Fibroblast of mammary gland (primary cell): ENCODE results near the gene CTNNBIP1.
A peak's percentile ranks its signal among the peaks of the same experiment; 100 is the strongest.

Source experiments
- DNase-seq: peaks from one replicate; pipeline ENCODE4 v3.0.0-alpha.2; 2010; ENCODE audit warnings: low read depth
- H3K4me3 ChIP-seq: 2 replicates; pipeline ENCODE4 v1.5.1; 2011; ENCODE audit warnings: low read depth, mild to moderate bottlenecking, low read length, moderate library complexity; ENCODE audit not compliant: control insufficient read depth
- TF ChIP-seq, protein P1 (sequence below): conservative IDR thresholded peaks from 2 replicates; pipeline ENCODE4 v1.5.1; 2011; ENCODE audit warnings: low read depth, low read length, inconsistent platforms; ENCODE audit not compliant: control insufficient read depth, insufficient read depth

CTNNBIP1 gene

DNA sequence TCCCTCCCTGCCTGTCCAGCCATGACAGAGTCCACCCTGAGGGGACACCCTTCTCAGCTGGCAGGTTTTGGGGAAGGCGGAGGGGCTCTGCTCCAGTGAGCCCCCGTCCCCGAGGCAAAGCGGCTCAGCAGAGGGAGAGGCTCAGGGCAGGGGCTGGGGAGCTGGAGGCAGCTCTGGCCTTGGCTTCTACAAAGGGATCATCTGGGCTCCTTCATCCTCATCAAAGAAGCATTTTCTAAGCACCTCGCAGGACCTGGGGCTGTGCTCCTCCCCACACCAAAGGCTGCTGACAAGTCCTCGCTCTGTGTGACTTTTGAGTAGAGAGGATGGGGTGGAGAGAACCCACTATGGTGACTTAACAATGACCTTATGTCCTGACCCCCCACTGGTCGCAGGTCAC lies 65.3 kb downstream of the CTNNBIP1 start:
- TF ChIP-seq, protein P1, sequence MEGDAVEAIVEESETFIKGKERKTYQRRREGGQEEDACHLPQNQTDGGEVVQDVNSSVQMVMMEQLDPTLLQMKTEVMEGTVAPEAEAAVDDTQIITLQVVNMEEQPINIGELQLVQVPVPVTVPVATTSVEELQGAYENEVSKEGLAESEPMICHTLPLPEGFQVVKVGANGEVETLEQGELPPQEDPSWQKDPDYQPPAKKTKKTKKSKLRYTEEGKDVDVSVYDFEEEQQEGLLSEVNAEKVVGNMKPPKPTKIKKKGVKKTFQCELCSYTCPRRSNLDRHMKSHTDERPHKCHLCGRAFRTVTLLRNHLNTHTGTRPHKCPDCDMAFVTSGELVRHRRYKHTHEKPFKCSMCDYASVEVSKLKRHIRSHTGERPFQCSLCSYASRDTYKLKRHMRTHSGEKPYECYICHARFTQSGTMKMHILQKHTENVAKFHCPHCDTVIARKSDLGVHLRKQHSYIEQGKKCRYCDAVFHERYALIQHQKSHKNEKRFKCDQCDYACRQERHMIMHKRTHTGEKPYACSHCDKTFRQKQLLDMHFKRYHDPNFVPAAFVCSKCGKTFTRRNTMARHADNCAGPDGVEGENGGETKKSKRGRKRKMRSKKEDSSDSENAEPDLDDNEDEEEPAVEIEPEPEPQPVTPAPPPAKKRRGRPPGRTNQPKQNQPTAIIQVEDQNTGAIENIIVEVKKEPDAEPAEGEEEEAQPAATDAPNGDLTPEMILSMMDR: no peak
- DNase-seq: no peak
- no peak overlapping the region for H3K4me3 ChIP-seq

DNA sequence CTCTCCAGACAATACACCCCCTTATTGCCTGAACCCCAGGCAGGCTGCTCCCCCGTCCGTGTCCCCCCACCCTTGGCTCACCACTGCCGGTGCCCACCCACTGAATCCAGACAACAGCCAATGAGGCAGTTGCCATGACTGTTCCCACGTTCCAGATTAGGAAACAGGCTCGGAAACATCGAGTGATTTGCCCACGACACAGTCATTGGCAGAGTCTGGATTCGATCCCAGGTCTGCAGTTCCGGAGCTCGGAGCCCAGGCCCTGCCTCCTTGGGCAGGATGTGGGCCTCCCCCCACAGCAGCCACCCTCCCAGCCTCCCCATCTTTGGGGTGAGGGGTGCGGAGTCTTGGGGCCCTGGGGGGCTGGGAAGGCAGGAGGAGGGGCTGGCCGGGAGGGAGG lies 66.0 kb downstream of the CTNNBIP1 start:
- DNase-seq: peak; percentile 35
- H3K4me3 ChIP-seq: no peak overlapping the region
- TF ChIP-seq, protein P1: no peak

DNA sequence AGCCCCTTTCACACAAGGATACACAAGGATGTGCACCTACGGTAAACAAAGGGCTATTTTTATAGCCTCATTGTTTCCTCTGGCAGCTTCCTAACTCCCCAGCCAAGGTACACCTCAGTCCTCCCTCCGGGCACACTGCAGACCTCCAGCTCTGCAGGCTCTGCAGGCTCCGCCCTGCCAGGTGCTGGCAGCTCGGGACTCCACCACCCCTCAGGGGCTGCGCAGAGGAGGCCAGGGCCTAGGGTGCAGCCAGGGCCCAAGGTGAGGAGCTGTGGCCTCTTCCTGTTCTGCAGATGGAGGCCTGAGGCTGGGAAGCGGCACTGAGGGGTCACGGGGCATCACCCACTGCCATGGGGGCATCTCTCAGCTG lies 66.5 kb downstream of the CTNNBIP1 start:
- H3K4me3 ChIP-seq: no peak overlapping the region
- DNase-seq: no peak
- TF ChIP-seq, protein P1: no peak

DNA sequence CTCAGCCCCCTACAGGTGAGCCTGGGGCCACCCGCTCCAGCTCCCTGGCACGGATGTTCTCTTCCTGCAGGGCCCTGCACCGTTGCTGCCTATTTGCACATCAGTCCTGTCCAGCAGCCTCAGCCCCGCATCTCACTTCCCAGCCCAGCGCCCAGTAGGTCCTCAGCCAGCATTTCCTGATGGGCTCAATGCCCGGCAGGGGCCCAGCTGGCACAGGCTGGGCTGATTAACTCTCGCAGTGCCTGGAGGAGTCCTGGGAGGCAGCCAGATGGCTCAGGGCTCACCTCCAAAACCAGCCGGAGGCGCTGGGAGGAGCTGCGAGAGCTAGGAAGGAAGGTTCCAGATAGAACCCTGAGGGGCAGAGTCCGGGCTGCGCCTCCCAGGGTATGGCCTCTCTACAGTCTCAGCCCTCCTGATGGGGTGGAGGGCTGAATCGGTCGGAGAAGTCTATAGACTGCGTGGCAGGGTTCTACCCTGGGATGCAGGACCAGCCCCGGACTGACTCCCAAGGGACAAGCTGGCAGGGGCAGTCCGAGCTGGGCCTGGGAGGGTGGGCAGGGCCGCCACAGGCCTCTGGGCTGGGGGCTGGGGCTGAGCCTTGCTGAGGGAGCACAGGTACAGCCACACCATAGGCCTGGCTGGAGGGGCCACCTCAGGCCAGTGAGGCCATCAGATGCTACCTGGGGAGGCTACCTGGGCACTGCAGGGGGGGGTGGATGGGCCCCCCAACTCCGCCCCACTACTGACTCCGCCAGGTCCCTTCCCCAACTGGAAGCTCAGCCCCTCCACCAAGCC lies 67.1 kb downstream of the CTNNBIP1 start:
- no peak for DNase-seq
- no peak overlapping the region for H3K4me3 ChIP-seq
- TF ChIP-seq, protein P1: no peak

DNA sequence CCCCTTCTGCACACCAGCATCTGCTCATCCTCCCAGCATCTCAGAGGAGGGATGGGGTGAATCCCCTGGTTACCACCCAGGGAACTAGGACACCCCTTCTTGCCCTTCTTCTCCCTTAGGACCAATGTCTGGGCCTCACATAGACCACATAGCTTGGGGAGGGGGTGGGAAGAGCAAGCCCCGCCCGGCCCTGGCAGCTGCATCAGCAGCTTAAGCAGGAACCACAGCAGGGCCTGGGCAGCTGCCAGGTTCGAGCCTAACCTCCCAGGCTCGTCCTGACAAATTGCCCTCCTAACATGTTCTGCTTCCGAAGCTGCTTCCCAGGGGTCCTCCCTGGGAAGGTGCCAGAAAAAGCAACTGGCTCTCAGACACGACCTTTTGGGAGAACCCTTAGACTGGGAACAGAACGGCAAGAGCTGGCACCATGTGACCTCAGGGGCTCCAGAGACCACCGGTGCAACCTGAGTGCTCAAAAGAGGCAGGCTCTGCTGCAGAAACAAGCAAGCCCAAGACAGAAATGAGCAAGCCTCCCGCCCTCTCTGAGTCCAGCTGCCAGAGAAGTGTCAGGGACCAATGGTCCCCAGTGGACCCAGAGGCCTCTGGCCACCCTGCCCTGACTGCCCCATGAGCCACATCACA lies 67.9 kb downstream of the CTNNBIP1 start:
- no peak overlapping the region for H3K4me3 ChIP-seq
- DNase-seq: peak; percentile 12
- TF ChIP-seq, protein P1: no peak

DNA sequence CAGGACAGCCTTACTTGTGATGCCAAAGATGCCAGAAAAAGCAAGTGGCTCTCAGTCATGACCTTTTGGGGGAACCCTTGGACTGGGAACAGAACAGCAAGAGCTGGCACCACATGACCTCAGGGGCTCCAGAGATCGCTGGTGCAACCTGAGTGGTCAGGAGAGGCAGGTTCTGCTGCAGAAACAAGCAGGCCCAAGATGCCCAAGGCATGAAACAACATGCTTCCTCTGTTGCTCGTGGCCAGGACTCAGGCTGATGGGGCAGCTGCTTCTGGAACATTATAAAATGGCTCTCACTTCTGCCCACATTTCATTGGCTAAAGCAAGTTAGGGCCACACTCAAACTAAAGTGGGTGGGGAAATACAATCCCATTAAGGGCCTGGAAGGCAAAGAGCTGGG lies 68.6 kb downstream of the CTNNBIP1 start:
- no peak for DNase-seq
- no peak overlapping the region for H3K4me3 ChIP-seq
- TF ChIP-seq, protein P1: no peak
